ENCODE measurements around the gene PTGES2.
"Not testable (repeated sequence)": the region's sequence is repeated elsewhere in the genome, so short reads cannot be mapped to it uniquely, and the experiment has no call there.

Gene PTGES2

GRCh38 chr9:128136816-128137793, 9.6 kb upstream of the PTGES2 start:
- no peak for DNase-seq

- DNase-seq = not testable (repeated sequence)
Observed at GRCh38 chr9:128135561-128135960, 8.0 kb upstream of the PTGES2 start.

GRCh38 chr9:128132139-128132538, 4.6 kb upstream of the PTGES2 start:
- not testable (repeated sequence) for DNase-seq

- DNase-seq = not testable (repeated sequence)
Observed at GRCh38 chr9:128131346-128131745, 3.8 kb upstream of the PTGES2 start.

- DNase-seq = not testable (repeated sequence)
Observed at GRCh38 chr9:128130651-128131050, 3.1 kb upstream of the PTGES2 start.

GRCh38 chr9:128129976-128130590, 2.6 kb upstream of the PTGES2 start:
- DNase-seq = not testable (repeated sequence)

GRCh38 chr9:128128836-128129590, 1.5 kb upstream of the PTGES2 start:
- no peak for DNase-seq

GRCh38 chr9:128127990-128128835, 684 bp upstream of the PTGES2 start:
- DNase-seq = peak; percentile 63

- no peak for DNase-seq
Observed at GRCh38 chr9:128125580-128126354, 1.8 kb downstream of the PTGES2 start.

GRCh38 chr9:128124873-128125579, 2.5 kb downstream of the PTGES2 start:
- DNase-seq = peak; percentile 28

GRCh38 chr9:128124451-128124850, 3.1 kb downstream of the PTGES2 start:
- DNase-seq = no peak

GRCh38 chr9:128123451-128124080, 4.0 kb downstream of the PTGES2 start:
- no peak for DNase-seq

- DNase-seq = no peak
Observed at GRCh38 chr9:128122809-128123175, 4.7 kb downstream of the PTGES2 start.

GRCh38 chr9:128121924-128122808, 5.4 kb downstream of the PTGES2 start:
- DNase-seq = no peak

GRCh38 chr9:128121466-128121810, 6.1 kb downstream of the PTGES2 start:
- no peak for DNase-seq

GRCh38 chr9:128120741-128121465, 6.6 kb downstream of the PTGES2 start:
- DNase-seq = no peak

GRCh38 chr9:128120061-128120740, 7.3 kb downstream of the PTGES2 start:
- no peak for DNase-seq
